ENCODE measurements around the gene TRMT10C. TPM values are rescaled to one million over a fixed set of nuclear protein-coding genes. Genes with fewer than 3 reads are reported as not detected.

The TRMT10C gene
- total RNA-seq = 12.8 to 17.6 TPM (median 17.0 TPM) in 3 replicates
- long read RNA-seq, transcript TRMT10C-201 (2 exons, 1,819 nt) = major isoform, 35 of 35 reads
- long read RNA-seq, partial matches to known transcripts = 0 of 35 reads
- long read RNA-seq, other reads (novel, unspliced or antisense) = 0 of 35 reads

- peak; percentile 95 for DNase-seq (ENCODE audit: low spot score)
- no peaks in the 10 kb centered on the region for H3K9me3 Mint-ChIP-seq (ENCODE audit: low read depth)
- H3K27me3 Mint-ChIP-seq (ENCODE audit: low read depth) = peaks cover 2% of the 10 kb centered on the region
- TF ChIP-seq CTCF (IDR thresholded peaks at IDR 0.05) = no peak
- H3K4me3 Mint-ChIP-seq (ENCODE audit: unreplicated experiment) = peak within 1 kb of the TSS; percentile 97
- peaks cover 11% of the 10 kb centered on the region for H3K36me3 Mint-ChIP-seq (ENCODE audit: low read depth)
- peak within 1 kb of the TSS; percentile 98 for H3K27ac Mint-ChIP-seq (ENCODE audit: unreplicated experiment)
- peaks cover 24% of the 10 kb centered on the region for H3K4me1 Mint-ChIP-seq (ENCODE audit: low read depth)
Measured at GRCh38 chr3:101561630-101562328, at the start of gene TRMT10C. Gene TRMT10C (plus strand): TSS chr3:101561868. CDS start chr3:101564782, 2,914 bp downstream.

- Mint-ChIP-seq H3K4me1 (ENCODE audit: low read depth) (peaks cover 43% of the 10 kb centered on the region), H3K9me3 (ENCODE audit: low read depth) (no peaks in the 10 kb centered on the region), H3K27me3 (ENCODE audit: low read depth) (peaks cover 2% of the 10 kb centered on the region), H3K36me3 (ENCODE audit: low read depth) (peaks cover 4% of the 10 kb centered on the region), H3K27ac (ENCODE audit: unreplicated experiment) (peak overlapping the region; percentile 99), H3K4me3 (ENCODE audit: unreplicated experiment) (peak overlapping the region; percentile 97)
- no peak for DNase-seq (ENCODE audit: low spot score)
- peak; percentile 16 for TF ChIP-seq CTCF (IDR thresholded peaks at IDR 0.05)
Measured at GRCh38 chr3:101512396-101512645, 49.3 kb upstream of the TRMT10C start.

GRCh38 chr3:101512646-101513418, 48.8 kb upstream of the TRMT10C start, which contains the start of gene SENP7:
Gene SENP7 (minus strand): TSS chr3:101513212. CDS start chr3:101513130, 82 bp downstream.
- Mint-ChIP-seq H3K27me3 (ENCODE audit: low read depth) (peaks cover 5% of the 10 kb centered on the region), H3K36me3 (ENCODE audit: low read depth) (peaks cover 4% of the 10 kb centered on the region), H3K4me3 (ENCODE audit: unreplicated experiment) (peak within 1 kb of the TSS; percentile 97), H3K27ac (ENCODE audit: unreplicated experiment) (peak within 1 kb of the TSS; percentile 99), H3K9me3 (ENCODE audit: low read depth) (no peaks in the 10 kb centered on the region), H3K4me1 (ENCODE audit: low read depth) (peaks cover 43% of the 10 kb centered on the region)
- TF ChIP-seq CTCF (IDR thresholded peaks at IDR 0.05) = no peak
- no peak for DNase-seq (ENCODE audit: low spot score)

- Mint-ChIP-seq H3K4me3 (ENCODE audit: unreplicated experiment) (peak overlapping the region; percentile 97), H3K27ac (ENCODE audit: unreplicated experiment) (peak overlapping the region; percentile 99), H3K27me3 (ENCODE audit: low read depth) (peaks cover 10% of the 10 kb centered on the region), H3K4me1 (ENCODE audit: low read depth) (peaks cover 39% of the 10 kb centered on the region), H3K36me3 (ENCODE audit: low read depth) (peaks cover 2% of the 10 kb centered on the region), H3K9me3 (ENCODE audit: low read depth) (no peaks in the 10 kb centered on the region)
- TF ChIP-seq CTCF (IDR thresholded peaks at IDR 0.05) = no peak
- no peak for DNase-seq (ENCODE audit: low spot score)
Measured at GRCh38 chr3:101513419-101513986, 48.2 kb upstream of the TRMT10C start.

- peaks cover 4% of the 10 kb centered on the region for H3K4me1 Mint-ChIP-seq (ENCODE audit: low read depth)
- peaks cover 16% of the 10 kb centered on the region for H3K27me3 Mint-ChIP-seq (ENCODE audit: low read depth)
- no peak overlapping the region for H3K4me3 Mint-ChIP-seq (ENCODE audit: unreplicated experiment)
- no peak overlapping the region for H3K27ac Mint-ChIP-seq (ENCODE audit: unreplicated experiment)
- DNase-seq (ENCODE audit: low spot score) = no peak
- no peak for TF ChIP-seq CTCF (IDR thresholded peaks at IDR 0.05)
- no peaks in the 10 kb centered on the region for H3K9me3 Mint-ChIP-seq (ENCODE audit: low read depth)
- H3K36me3 Mint-ChIP-seq (ENCODE audit: low read depth) = no peaks in the 10 kb centered on the region
Measured at GRCh38 chr3:101518421-101518871, 43.2 kb upstream of the TRMT10C start.

Data from chondrocyte (in vitro differentiated cells).